Lower lobe of right lung (tissue), 2 donors: ENCODE data around the gene HEATR3. TPM values are rescaled to one million over a fixed set of nuclear protein-coding genes. Genes with fewer than 3 reads are reported as not detected.
A peak's percentile ranks its signal among the peaks of the same experiment; 100 is the strongest.

Source experiments
- ATAC-seq, 2 donors: fragments of 200-7000 bp; cut with Tn5 transposase; one replicate each; pipeline ENCODE4 v1.9.1; 2020 to 2022; ENCODE audit warnings: mild to moderate bottlenecking in 2 of 2, moderate library complexity in 2 of 2
- DNase-seq: peaks from one replicate; pipeline ENCODE4 v3.0.0-alpha.2; 2020
- H3K27ac ChIP-seq: fragments of 200-600 bp; one replicate; pipeline ENCODE4 v1.8.0; 2022
- H3K27me3 ChIP-seq: fragments of 200-600 bp; one replicate; pipeline ENCODE4 v1.8.0; 2022; ENCODE audit warnings: low read depth
- H3K36me3 ChIP-seq: fragments of 200-600 bp; one replicate; pipeline ENCODE4 v1.8.0; 2022; ENCODE audit warnings: mild to moderate bottlenecking
- H3K4me1 ChIP-seq: fragments of 200-600 bp; one replicate; pipeline ENCODE4 v1.8.0; 2022
- H3K4me3 ChIP-seq: fragments of 200-600 bp; one replicate; pipeline ENCODE4 v1.8.0; 2022; ENCODE audit warnings: mild to moderate bottlenecking
- H3K9me3 ChIP-seq: fragments of 200-600 bp; one replicate; pipeline ENCODE4 v1.8.0; 2022
- CTCF ChIP-seq: fragments of 200-600 bp; IDR thresholded peaks from one replicate; pipeline ENCODE4 v1.8.0; 2022; ENCODE audit warnings: antibody characterized with exemption, mild to moderate bottlenecking
- intact Hi-C: fragments of 100-400 bp; cut with DNase I; formaldehyde crosslinking; loops from one replicate; pipeline ENCODE4 v1.11.0; 2022
- total RNA-seq: library from RNA; stranded (reverse); fragmentation: NEBNext Ultra II Directional; extraction: Animal tissue kit (Norgen Biotek cat#: 25700); gene quantifications from one replicate; pipeline ENCODE4 v1.2.1, GENCODE V29; 2021
- donor health status: DM: no; HTN: yes; CAD: no; lungs with severe emphysema.

HEATR3 gene
- total RNA-seq, 1 donor from 2014 or later: 22.8 TPM

DNA sequence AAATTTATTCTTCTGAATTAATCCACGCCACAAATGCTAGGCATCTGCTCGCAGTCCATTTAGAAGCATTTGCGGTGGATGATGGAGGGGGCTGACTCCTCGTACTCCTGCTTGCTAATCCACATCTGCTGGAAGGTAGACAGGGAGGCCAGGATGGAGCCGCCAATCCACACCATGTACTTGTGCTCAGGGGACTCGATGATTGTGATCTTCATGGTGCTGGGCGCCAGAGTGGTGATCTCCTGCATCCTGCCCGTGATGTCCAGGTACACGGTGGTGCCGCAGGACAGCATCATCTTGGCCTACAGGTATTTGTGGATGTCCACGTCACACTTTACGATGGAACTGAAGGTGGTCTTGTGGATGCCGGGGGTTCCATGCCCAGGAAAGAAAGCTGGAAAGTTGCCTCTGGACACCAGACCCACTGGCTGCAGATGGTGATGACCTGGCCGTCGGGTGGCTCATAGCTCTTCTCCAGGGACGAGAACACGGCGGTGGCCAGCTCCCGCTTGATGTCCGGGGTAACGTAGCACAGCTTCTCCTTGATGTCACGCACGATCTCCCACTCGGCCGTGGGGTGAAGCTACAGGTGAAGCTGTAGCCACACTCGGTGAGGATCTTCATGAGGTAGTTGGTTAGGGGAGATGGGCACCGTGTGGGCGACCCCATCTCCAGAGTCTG, 7.5 kb upstream of the HEATR3 start:
- H3K4me1 ChIP-seq: no peaks in the 10 kb centered on the region
- ATAC-seq: no peak
- H3K9me3 ChIP-seq: peaks cover 12% of the 10 kb centered on the region
- no peak for DNase-seq
- no peak overlapping the region for H3K4me3 ChIP-seq
- intact Hi-C loops: no loop called here
- H3K27me3 ChIP-seq: no peaks in the 10 kb centered on the region
- H3K36me3 ChIP-seq: no peaks in the 10 kb centered on the region
- TF ChIP-seq CTCF: no peak
- H3K27ac ChIP-seq: no peak overlapping the region

DNA sequence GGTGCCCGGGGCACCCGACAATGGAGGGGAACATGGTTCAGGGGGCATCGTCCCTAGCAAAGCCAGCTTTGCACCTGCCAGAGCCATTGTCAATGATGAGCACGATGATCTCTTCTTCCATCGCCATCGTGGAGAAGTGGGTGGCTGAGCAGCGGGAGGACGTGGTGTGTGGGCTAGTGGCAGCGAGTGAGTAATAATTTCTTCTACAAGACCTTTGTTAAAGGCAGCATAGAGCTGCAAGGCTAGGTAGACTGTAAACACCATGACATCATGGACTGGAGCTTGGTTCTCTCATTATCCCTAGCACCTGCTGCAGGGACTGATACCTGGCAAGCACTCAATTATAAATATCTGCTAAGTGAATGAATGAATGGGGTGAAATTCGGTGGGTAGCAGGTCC, 6.7 kb upstream of the HEATR3 start:
- no peak for ATAC-seq
- Histone ChIP-seq H3K36me3 (no peaks in the 10 kb centered on the region), H3K4me3 (no peak overlapping the region), H3K27me3 (no peaks in the 10 kb centered on the region), H3K27ac (no peak overlapping the region), H3K9me3 (peaks cover 12% of the 10 kb centered on the region), H3K4me1 (no peaks in the 10 kb centered on the region)
- no peak for DNase-seq
- intact Hi-C loops: no loop called here
- TF ChIP-seq CTCF: no peak

DNA sequence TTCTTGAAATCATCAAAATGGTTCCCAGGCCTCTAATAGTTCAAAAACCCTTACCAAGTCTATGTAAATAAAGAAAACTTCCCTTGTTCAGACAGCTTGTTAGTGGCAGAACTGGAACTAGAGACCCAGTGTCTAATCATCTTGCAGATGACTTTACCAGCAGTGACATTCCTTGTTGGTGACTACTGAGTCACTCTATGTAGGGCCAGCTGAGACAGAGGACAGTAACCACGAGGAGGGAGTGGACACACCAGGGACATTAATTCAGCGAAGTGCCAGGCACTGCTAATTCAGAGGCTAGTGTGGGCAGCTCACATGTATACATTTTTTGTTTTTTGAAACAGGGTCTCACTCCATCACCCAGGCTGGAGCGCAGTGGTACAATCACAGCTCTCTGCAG, 6.1 kb upstream of the HEATR3 start:
- peaks cover 12% of the 10 kb centered on the region for H3K9me3 ChIP-seq
- ATAC-seq (no peak), DNase-seq (no peak)
- H3K4me3 ChIP-seq: no peak overlapping the region
- intact Hi-C loops: no loop called here
- H3K27me3 ChIP-seq: no peaks in the 10 kb centered on the region
- no peaks in the 10 kb centered on the region for H3K4me1 ChIP-seq
- no peak for TF ChIP-seq CTCF
- no peaks in the 10 kb centered on the region for H3K36me3 ChIP-seq
- no peak overlapping the region for H3K27ac ChIP-seq

DNA sequence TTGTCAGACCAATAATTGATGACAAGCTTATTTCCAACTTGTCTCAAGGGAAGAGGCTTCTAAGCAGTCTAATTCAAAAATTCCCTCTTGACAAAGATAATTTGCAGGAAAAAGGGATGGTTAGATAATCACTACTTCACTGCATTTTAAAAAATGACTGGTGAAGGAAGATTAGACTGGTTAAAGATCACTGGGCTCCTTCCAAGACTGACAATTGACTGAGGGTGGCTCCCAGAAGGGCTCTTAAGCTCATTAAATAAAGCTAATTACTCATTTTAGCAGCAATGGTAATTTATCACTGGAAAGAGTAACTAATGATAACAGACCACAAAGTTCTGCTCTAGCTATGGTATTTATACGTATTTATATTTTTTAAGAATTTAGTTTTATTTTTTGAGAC, 4.4 kb upstream of the HEATR3 start:
- intact Hi-C loops: no loop called here
- no peak for TF ChIP-seq CTCF
- Histone ChIP-seq H3K4me3 (no peak overlapping the region), H3K4me1 (no peaks in the 10 kb centered on the region), H3K27ac (no peak overlapping the region), H3K36me3 (no peaks in the 10 kb centered on the region), H3K27me3 (no peaks in the 10 kb centered on the region), H3K9me3 (peaks cover 4% of the 10 kb centered on the region)
- no peak for ATAC-seq
- no peak for DNase-seq

DNA sequence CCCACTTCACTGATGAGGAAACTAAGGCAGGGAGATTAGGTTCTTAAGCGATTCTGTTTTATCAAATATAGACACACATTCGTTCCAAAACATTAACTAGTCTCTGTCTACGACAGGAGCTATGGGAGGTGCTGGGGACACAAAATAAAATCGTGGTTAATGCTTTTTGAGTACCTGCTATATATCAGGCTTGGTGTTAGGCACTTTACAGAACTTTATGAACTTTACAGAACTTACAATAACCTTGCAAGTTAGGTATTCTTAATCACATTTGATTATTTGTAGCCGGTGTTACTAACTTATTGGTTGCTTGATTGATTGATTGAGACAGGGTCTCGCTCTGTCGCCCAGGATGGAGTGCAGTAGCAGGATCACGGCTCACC, 538 bp upstream of the HEATR3 start:
- no peak for TF ChIP-seq CTCF
- intact Hi-C loops: no loop called here
- H3K4me3 ChIP-seq: peak overlapping the region; percentile 99

More for the DNA sequence above, 538 bp upstream of the HEATR3 start:
- Histone ChIP-seq H3K9me3 (no peaks in the 10 kb centered on the region), H3K27ac (peak overlapping the region; percentile 94), H3K4me1 (peaks cover 23% of the 10 kb centered on the region), H3K36me3 (peaks cover 17% of the 10 kb centered on the region), H3K27me3 (no peaks in the 10 kb centered on the region)
- DNase-seq (no peak), ATAC-seq (no peak)
